ENCODE measurements around the gene ABCC1.

GRCh38 chr16:15950161-15950854 lies 892 bp downstream of the ABCC1 start:
- no peak for TF ChIP-seq CTCF (conservative IDR thresholded peaks at IDR 0.05; ENCODE audit: low read depth, low read length)
- no peak for TF ChIP-seq EZH2 (IDR thresholded peaks at IDR 0.05; ENCODE audit: borderline replicate concordance, low read depth, low read length, poor library complexity, severe bottlenecking)
